KBM-7 (cell line): Measurements from ENCODE around the gene SESN3.
A peak's percentile ranks its signal among the peaks of the same experiment; 100 is the strongest.
"Not testable (repeated sequence)": the region's sequence is repeated elsewhere in the genome, so short reads cannot be mapped to it uniquely, and the experiment has no call there.

ENCODE experiments used
- DNase-seq: peaks from one replicate; pipeline ENCODE4 v3.0.0-alpha.2; 2015
- in situ Hi-C: fragments of 300-500 bp; cut with MboI; formaldehyde crosslinking; loops from 2 replicates; pipeline ENCODE4 v1.14.3; 2020; ENCODE audit warnings: low sequenced_read_pairs, low pct_unique_long_range_greater_than_20kb, mixed read lengths

The SESN3 gene

DNA sequence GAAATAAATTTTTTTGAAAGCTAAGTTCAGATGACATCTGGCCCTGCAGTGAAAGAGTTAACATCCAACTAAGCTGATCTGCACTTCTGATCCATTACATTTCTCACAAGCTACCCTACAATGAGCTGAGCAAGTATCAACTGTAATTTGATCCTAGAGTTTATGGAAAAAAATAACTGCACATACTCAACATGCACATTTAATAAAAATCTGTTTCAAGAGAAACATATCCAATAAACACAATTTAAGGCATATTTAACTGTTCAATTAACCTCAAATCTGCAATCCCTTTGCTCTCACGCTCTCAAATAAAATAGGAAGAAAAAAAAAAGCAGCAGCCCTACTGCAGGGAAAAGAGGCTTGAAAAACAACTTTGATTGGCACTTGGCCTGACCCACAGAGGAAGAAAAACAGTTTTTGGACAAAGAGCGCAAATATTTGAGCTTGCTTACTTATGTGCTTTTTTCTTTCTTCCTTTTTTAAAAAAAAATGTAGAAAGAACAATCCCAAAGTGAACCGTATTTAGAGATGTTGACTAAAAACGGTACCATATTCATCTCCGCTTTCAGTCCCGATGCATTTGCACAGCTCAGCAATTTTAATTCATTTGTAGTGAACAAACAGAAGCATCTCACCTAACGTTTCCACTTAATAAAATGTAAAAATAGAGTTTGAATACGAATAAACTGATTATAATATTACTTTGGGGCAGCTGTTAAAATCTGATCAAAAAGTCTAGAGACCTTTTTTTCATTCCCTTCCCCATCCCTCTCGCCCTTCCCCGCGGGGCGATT, 1.6 kb downstream of the SESN3 start:
- in situ Hi-C loops: no loop called here

GRCh38 chr11:95228081-95228749, 2.8 kb downstream of the SESN3 start:
- no peak for DNase-seq

More for the DNA sequence above, 1.6 kb downstream of the SESN3 start:
- DNase-seq: peak; percentile 17

GRCh38 chr11:95227060-95227459, 3.9 kb downstream of the SESN3 start:
- DNase-seq, in situ Hi-C loops: not testable (repeated sequence)

More at GRCh38 chr11:95228081-95228749, 2.8 kb downstream of the SESN3 start:
- in situ Hi-C loops: no loop called here

DNA sequence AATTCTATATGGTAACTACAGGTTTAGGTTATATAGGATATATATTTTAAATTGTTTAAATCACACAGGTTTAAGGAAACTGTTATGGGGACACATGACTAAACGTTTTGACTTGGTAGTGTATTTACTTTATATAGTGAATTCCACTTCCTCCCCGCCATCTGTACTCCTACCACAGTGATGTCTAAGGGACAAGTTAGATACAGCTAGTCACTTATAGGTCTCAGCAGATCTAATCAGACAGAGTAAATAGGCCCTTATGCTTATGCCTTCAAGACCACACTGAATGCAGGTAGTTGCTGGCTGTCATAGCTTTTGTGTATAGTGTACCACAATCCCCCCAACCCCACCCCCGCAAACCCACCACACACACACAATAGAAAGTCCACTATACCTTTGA, 8.2 kb downstream of the SESN3 start:
- in situ Hi-C loops: no loop called here
- DNase-seq: no peak

DNA sequence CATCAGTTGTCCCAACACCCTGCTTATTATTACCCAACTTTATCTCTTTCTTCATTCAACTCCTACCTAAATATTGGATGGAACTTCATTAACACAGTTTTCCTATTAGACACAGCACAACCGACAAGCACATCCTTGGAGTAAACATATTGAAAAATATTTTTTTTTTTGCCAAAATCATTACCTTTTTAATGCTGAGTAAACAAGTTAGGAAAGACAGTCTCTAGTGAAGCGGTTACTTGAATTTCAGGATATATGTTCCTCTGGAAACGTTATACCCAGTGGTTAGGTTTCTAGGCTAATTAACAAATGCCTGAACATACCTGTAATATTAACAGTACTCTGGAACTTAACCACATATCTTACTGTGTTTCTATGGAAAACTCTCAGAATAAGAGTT, 11.4 kb downstream of the SESN3 start:
- DNase-seq: no peak
- in situ Hi-C loops: no loop called here

DNA sequence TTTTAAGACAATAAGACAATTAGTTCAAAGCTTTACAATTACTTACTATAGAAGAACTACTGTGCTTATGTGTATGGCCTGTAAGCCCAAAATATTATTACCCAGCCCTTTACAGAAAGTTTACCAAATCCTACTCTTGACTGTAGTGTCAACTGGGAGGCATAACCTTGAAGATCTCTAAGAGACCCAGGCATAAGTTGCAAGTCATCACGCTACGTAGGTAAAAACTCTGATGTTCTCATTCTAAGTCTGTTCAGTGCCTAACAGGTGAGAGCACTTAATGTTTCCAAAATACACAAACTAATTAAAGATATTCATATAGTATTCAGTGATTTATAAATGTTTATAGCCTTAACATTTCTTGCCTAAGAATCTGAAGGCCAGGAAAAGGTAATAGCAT, 12.9 kb downstream of the SESN3 start:
- in situ Hi-C loops: no loop called here
- no peak for DNase-seq

- DNase-seq: no peak
- in situ Hi-C loops: no loop called here
Measured at GRCh38 chr11:95212609-95213008, 18.4 kb downstream of the SESN3 start.

- DNase-seq, in situ Hi-C loops: not testable (repeated sequence)
Measured at GRCh38 chr11:95209535-95209934, 21.5 kb downstream of the SESN3 start.

- in situ Hi-C loops: no loop called here
- no peak for DNase-seq
Measured at GRCh38 chr11:95200781-95201457, 30.1 kb downstream of the SESN3 start.

DNA sequence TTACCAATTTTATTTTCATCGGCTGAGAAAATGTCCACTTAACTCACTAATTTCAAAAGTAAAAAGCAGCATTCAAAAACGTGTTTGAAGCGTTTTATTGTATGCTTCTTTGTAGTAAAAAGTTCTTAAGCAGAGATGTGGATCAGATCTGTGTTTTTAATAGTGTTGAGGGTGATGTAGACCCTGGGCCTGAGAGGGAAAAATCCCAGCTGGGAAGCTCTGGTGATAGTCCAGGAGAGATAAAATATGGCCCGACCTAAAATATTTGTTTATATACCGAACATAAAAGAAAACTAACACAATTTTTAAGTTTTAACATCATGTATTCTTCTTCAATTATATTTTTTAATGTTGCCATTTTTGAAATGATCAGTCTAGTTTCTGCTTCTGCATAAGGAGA, 35.2 kb downstream of the SESN3 start:
- DNase-seq: no peak
- in situ Hi-C loops: no loop called here

GRCh38 chr11:95193541-95193940, 37.5 kb downstream of the SESN3 start:
- DNase-seq: no peak

GRCh38 chr11:95192717-95193116, 38.3 kb downstream of the SESN3 start:
- DNase-seq: no peak
- in situ Hi-C loops: no loop called here

More at GRCh38 chr11:95193541-95193940, 37.5 kb downstream of the SESN3 start:
- in situ Hi-C loops: no loop called here

- no peak for DNase-seq
- in situ Hi-C loops: no loop called here
Measured at GRCh38 chr11:95187723-95188122, 43.3 kb downstream of the SESN3 start.

- no peak for DNase-seq
- in situ Hi-C loops: no loop called here
Measured at GRCh38 chr11:95182397-95182796, 48.6 kb downstream of the SESN3 start.

DNA sequence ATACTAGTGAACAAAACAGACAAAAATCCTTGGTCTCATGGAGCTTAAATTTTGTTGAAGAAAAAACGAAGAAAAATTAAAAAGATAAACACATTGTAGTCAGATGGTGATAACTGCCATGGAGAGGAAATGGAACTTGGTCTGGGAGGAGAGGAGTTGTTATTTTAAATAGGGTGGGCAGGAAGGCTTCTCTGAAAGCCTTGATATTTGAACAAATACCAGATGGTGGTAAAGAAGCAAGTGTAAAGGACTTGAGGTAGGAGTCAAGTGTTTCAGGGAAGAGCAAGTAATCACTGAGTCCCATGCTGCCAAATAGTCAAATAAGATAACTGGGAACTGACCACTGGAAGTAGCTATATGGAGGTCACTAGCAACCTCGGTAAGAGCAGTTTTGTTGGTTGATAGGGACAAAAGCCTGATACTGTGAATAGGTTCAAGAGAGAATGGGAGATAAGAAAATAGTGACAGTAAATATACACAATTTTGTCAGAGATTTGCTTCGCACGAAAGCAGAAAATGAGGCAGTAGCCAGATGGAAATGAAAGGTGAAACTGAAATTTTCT, 55.1 kb downstream of the SESN3 start:
- in situ Hi-C loops: no loop called here
- no peak for DNase-seq

DNA sequence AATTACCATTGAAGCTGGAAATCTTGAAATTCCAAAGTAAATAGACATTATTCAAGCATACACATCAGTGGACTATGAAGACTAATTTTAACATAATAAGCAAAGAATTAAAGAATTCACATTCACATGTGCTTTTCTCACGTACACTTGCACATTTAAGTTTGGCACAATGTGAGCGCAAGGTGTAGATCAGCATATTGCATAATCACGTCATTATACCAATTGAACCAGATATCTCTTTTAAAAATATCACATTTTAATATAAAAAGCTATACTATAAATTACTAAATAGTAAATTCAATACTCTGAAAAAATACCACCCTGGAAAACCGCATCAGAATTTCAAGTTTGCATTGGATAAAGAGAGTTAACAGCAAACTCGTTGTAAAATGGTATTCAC, 60.7 kb downstream of the SESN3 start:
- in situ Hi-C loops: no loop called here
- no peak for DNase-seq

DNA sequence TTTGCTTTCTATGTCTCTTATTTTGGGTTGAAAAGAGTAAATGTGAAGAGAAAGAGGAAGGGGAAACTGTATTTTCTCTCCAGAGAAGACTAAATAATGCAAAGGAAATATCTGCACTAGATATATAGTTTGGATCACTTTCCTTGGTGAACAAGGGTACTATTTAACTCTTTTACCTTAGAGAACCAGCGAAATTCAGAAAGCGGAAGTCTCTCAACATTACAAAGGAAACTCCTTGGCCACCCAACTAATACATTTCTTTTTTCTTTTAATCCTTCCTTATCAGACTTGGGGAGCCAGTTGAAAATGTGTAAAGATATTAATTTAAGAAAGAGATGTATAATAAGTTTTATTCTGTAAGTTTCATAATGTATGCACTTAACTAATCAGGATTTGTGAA, 64.2 kb downstream of the SESN3 start:
- no peak for DNase-seq
- in situ Hi-C loops: no loop called here

DNA sequence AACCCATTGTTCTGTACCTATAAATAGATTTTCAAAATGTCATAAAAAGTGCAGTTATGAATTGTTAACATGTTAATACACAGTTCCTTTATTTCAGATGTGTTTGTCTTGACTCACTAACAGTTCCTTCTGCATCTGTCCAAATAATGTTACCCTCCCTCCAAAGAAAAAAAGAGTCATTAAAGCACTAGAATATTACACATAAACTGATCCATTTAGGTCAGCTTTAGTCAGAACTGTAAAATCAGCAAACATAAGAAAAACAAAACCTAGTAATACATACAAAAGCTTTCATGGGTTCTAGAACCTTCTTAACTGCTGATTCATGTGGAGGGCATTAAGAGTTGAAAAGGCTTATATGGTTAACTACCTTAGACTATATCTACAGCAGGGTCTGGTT, 65.4 kb downstream of the SESN3 start:
- in situ Hi-C loops: no loop called here
- no peak for DNase-seq

DNA sequence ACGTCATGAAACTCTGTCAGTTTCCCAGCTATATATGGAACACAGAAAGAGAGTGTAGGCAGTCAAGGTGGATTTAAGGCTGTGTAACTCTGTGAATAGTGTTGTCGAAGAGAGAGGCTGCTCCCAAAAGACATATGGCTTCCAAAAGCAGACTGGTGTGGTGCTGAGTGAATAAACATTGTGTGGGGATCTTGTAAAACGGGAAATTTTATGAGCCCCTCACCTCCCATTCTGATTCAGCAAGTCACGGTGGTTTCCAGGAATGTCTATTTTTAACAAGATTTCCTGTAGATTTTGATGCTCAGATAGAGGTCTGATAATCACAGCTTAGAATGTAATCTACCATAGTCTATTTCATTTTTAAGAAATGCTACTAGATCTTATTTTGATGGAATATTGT, 67.9 kb downstream of the SESN3 start:
- DNase-seq: no peak
- in situ Hi-C loops: no loop called here

DNA sequence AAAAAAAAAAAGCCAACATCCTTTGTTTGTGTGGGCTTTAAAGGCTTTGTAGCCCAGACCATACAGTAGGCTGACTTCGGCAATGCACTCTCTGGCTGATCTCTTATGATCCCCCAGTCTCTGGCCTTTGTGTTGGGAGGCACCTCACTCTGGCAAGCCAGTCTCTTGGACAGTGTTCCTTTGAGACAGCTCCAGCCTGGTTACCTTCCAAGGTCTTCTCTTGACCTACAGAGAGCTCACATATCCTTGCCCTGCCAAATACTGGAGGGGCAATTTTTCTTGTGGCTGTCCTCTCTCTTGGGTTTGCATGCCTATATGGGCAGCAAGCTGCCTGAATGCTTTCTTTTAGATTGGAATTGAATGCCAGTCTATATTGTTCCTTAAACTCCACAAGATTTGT, 69.8 kb downstream of the SESN3 start:
- no peak for DNase-seq
- in situ Hi-C loops: no loop called here
